ENCODE data around the gene MARS1.

MARS1 gene

GRCh38 chr12:57549909-57550640 lies 62.2 kb downstream of the MARS1 start, which contains the start of gene KIF5A (continued):
- no peak for TF ChIP-seq PRDM2 (tag by site-specific recombination; IDR thresholded peaks at IDR 0.05; ENCODE audit: borderline replicate concordance)
- TF ChIP-seq, protein P1, sequence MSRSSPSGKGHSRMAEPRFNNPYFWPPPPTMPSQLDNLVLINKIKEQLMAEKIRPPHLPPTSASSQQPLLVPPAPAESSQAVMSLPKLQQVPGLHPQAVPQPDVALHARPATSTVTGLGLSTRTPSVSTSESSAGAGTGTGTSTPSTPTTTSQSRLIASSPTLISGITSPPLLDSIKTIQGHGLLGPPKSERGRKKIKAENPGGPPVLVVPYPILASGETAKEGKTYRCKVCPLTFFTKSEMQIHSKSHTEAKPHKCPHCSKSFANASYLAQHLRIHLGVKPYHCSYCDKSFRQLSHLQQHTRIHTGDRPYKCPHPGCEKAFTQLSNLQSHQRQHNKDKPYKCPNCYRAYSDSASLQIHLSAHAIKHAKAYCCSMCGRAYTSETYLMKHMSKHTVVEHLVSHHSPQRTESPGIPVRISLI (tag by site-specific recombination; IDR thresholded peaks at IDR 0.05) = no peak
- TF ChIP-seq IKZF3 (tag by site-specific recombination; IDR thresholded peaks at IDR 0.05) = no peak
- no peak for TF ChIP-seq ZNF792 (tag by site-specific recombination; IDR thresholded peaks at IDR 0.05)
- no peak for TF ChIP-seq ZNF350 (tag by site-specific recombination; IDR thresholded peaks at IDR 0.05)
- no peak for TF ChIP-seq ZSCAN4 (tag by site-specific recombination; IDR thresholded peaks at IDR 0.05)
- no peak for TF ChIP-seq ZNF549 (tag by site-specific recombination; IDR thresholded peaks at IDR 0.05)
- no peak for TF ChIP-seq ZNF621 (tag by site-specific recombination; IDR thresholded peaks at IDR 0.05)

DNA sequence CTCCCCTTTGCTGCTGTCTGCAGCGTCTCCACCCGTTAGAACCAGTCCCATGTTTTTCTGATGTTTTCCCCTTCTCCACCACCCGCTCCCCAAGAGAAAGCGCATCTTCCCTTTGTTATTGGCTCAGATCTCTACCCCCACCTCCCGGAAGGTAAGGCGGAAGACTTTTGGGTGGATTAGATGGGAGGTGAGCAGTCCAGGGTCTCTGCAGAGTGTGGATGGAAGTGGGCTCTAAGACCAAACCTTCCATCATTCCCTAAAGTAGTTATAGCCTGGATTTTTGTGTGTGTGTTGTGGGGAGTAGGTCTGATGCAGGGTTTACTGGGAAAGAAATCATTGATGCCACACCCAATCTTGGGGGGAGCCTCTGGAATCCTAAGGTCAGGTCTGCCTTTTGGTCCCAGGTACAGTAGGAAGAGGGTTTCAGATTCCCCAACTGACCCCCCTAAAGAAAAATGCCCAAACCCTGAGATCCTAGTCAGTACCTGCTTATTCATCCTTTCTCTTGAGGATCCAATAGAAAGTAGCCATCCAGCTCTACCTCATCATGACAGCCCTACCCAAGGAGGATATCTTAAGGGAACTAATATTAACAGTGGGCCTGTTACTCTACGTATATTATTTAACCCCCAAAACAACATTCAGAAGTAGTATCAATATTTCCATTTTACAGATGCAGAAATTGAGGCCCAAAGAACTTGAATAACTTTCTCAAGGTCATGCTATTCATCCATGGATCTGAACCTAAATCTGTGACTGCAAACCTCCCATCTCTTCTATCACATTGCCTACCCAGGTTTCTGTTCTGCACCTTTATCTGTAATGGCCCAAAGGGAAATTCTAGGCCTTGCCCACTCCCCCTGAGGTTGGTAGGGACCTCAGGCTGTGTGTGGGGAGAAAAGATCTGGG lies 63.0 kb downstream of the MARS1 start:
- Histone ChIP-seq H3K9me3 (ENCODE audit: control insufficient read depth, insufficient read depth, low read depth, low read length) (no peaks in the 10 kb centered on the region), H3K27ac (ENCODE audit: extremely low read depth, low read depth, low read length) (no peak overlapping the region), H3K4me1 (ENCODE audit: control insufficient read depth, insufficient read depth, low read length) (peaks cover 3% of the 10 kb centered on the region), H3K36me3 (ENCODE audit: control insufficient read depth in 2 of 2, insufficient read depth in 1 of 2, low read length in 2 of 2) (peaks cover 0 to 3% of the 10 kb centered on the region in 2 experiments; a peak in 1 of 3 replicates), H3K4me3 (ENCODE audit: low read depth, low read length) (no peak overlapping the region)
- CTCF ChIA-PET = interaction anchor here (0.6 kb wide), 1 partner anchor 37 kb away, joined by 4 read pairs; no protein-coding TSS in a partner anchor
- TF ChIP-seq ZNF366 (tag by site-specific recombination; conservative IDR thresholded peaks at IDR 0.05) (peak; percentile 43; the same call in 1 of the 2 replicates), KLF8 (tag by site-specific recombination; IDR thresholded peaks at IDR 0.05) (no peak)
- POLR2A ChIA-PET = no interaction called here

- TF ChIP-seq ZNF596 (tag by site-specific recombination; IDR thresholded peaks at IDR 0.05) = peak; percentile 83
- TF ChIP-seq BCL11B (tag by site-specific recombination; IDR thresholded peaks at IDR 0.05; ENCODE audit: low read depth) = no peak
- CTCF ChIA-PET = interaction anchor here (0.6 to 2.2 kb wide), 5 partner anchors 20 to 174 kb away, joined by 3 to 11 read pairs (median 4); no protein-coding TSS in a partner anchor
- Histone ChIP-seq H3K36me3 (ENCODE audit: control insufficient read depth in 2 of 2, insufficient read depth in 1 of 2, low read length in 2 of 2) (no peaks in the 10 kb centered on the region), H3K27ac (ENCODE audit: extremely low read depth, low read depth, low read length) (no peak overlapping the region), H3K4me1 (ENCODE audit: control insufficient read depth, insufficient read depth, low read length) (peaks cover 2% of the 10 kb centered on the region; the same call in 1 of the 2 replicates), H3K9me3 (ENCODE audit: control insufficient read depth, insufficient read depth, low read depth, low read length) (no peaks in the 10 kb centered on the region), H3K4me3 (ENCODE audit: low read depth, low read length) (no peak overlapping the region)
- POLR2A ChIA-PET = interaction anchor here (0.9 kb wide), 1 partner anchor 33 kb away, joined by 4 read pairs; no protein-coding TSS in a partner anchor
These were observed 63.9 kb downstream of the MARS1 start for GRCh38 chr12:57551637-57552305.
